ENCODE results near the gene FXYD7.

DNA sequence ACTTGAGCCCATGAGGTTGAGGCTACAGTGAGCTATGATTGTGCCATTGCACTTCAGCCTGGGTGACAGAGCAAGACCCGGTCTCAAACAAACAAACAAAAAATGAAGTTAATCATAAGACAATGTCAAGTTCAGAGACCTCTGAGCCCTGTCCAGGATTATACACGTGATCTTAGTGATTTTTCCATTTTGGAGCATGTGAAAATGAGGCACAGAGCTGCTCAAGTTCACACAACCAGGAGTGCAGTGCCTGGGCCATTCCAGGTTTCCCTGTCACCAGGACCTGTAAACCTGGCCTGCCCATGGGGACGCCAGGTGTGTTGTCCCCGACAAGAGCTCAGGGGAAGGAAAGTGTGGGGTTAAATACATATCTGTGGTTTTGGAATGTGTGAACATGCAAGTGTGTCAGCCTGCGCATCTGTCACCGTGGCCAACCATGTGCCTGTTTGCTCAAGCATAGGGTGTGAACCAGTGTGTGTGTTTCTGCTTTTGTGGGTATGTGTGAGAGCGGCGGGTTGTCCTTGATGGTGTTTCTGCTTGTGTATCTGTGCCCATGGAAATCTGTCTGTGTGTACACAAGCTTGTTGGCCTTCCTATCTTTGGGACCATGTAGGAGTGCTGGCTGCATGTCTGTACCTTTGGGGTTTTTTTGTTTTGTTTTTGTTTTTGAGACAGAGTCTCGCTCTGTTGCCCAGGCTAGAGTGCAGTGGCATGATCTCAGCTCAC, 5.9 kb upstream of the FXYD7 start:
- no peak for TF ChIP-seq POLR2AphosphoS5 (IDR thresholded peaks at IDR 0.05; ENCODE audit: insufficient read depth in 1 of 2, low read depth in 1 of 2)
- TF ChIP-seq, protein P1, sequence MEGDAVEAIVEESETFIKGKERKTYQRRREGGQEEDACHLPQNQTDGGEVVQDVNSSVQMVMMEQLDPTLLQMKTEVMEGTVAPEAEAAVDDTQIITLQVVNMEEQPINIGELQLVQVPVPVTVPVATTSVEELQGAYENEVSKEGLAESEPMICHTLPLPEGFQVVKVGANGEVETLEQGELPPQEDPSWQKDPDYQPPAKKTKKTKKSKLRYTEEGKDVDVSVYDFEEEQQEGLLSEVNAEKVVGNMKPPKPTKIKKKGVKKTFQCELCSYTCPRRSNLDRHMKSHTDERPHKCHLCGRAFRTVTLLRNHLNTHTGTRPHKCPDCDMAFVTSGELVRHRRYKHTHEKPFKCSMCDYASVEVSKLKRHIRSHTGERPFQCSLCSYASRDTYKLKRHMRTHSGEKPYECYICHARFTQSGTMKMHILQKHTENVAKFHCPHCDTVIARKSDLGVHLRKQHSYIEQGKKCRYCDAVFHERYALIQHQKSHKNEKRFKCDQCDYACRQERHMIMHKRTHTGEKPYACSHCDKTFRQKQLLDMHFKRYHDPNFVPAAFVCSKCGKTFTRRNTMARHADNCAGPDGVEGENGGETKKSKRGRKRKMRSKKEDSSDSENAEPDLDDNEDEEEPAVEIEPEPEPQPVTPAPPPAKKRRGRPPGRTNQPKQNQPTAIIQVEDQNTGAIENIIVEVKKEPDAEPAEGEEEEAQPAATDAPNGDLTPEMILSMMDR (IDR thresholded peaks at IDR 0.05) = no peak
